ENCODE results near the gene EGFL7. TPM values are rescaled to one million over a fixed set of nuclear protein-coding genes. Genes with fewer than 3 reads are reported as not detected.

The EGFL7 gene
- total RNA-seq, 1 donor from 2014 or later = 272 TPM

DNA sequence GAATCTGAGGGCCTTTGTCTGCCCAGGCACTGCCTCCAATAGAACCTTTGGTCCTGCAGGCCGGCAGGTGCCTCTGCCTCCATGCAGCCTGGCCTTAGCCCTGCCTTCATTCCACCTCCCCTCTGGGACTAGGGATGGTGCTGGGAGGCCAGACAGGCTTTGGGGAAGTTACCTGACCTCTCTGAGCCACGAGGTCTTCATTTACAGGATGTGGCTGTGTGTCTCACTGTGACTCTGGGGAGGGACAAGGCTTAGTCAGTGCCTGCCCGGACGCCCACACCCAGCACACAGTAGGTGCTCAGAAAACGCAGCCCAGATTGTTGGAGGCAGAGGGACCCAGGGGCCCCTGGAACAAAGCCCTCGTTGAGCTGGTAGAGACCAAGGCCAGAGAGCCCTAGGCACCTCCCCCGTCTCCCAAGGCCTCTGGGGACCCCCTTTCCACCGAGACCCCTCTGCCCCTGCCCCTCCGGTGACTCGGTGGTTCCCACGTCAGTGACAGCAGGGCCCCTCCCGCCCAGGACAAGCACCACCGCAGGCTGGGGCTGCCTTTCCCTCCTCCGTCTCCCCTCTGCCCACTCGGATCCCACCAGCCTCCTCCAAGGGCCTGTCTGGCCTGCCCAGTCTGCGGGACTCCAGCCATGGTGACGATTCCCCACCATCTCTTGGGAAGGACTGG lies 46.9 kb upstream of the EGFL7 start:
- Histone ChIP-seq H3K4me3 (no peak overlapping the region), H3K4me1 (peaks cover 47% of the 10 kb centered on the region), H3K27me3 (no peaks in the 10 kb centered on the region), H3K36me3 (no peaks in the 10 kb centered on the region), H3K27ac (no peak overlapping the region), H3K9me3 (no peaks in the 10 kb centered on the region)
- no peak for DNase-seq (ENCODE audit: extremely low spot score in 2 of 2)
- TF ChIP-seq POLR2A (IDR thresholded peaks at IDR 0.05) (no peak), POLR2AphosphoS5 (IDR thresholded peaks at IDR 0.05; ENCODE audit: insufficient read depth in 1 of 2, low read depth in 1 of 2) (no peak)
- TF ChIP-seq, protein P1, sequence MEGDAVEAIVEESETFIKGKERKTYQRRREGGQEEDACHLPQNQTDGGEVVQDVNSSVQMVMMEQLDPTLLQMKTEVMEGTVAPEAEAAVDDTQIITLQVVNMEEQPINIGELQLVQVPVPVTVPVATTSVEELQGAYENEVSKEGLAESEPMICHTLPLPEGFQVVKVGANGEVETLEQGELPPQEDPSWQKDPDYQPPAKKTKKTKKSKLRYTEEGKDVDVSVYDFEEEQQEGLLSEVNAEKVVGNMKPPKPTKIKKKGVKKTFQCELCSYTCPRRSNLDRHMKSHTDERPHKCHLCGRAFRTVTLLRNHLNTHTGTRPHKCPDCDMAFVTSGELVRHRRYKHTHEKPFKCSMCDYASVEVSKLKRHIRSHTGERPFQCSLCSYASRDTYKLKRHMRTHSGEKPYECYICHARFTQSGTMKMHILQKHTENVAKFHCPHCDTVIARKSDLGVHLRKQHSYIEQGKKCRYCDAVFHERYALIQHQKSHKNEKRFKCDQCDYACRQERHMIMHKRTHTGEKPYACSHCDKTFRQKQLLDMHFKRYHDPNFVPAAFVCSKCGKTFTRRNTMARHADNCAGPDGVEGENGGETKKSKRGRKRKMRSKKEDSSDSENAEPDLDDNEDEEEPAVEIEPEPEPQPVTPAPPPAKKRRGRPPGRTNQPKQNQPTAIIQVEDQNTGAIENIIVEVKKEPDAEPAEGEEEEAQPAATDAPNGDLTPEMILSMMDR (IDR thresholded peaks at IDR 0.05) = no peak
- intact Hi-C loops (cut with DNase I) = no loop called here

DNA sequence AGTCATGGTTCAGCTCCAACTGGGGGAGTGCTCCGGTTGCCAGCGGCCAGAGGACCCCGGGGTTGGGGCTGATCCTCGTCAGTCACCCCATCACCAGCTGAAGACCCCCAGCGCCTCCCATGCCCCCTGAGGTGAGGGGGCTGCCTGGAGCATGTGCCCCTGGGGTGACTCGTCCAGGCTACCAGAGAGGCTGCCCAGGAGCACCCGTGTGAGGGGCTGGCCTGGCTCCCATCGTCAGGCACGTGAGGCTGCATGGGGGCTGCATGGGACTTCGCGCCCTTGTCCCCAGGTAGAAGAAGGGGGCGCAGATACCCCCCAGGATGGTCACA lies 46.4 kb upstream of the EGFL7 start:
- no peaks in the 10 kb centered on the region for H3K9me3 ChIP-seq
- intact Hi-C loops (cut with DNase I) = no loop called here
- no peak for DNase-seq (ENCODE audit: extremely low spot score in 2 of 2)
- no peak for TF ChIP-seq POLR2A (IDR thresholded peaks at IDR 0.05)
- no peak for TF ChIP-seq POLR2AphosphoS5 (IDR thresholded peaks at IDR 0.05; ENCODE audit: insufficient read depth in 1 of 2, low read depth in 1 of 2)
- TF ChIP-seq, protein P1 (IDR thresholded peaks at IDR 0.05) = no peak
- H3K27ac ChIP-seq = no peak overlapping the region
- H3K27me3 ChIP-seq = no peaks in the 10 kb centered on the region
- no peaks in the 10 kb centered on the region for H3K36me3 ChIP-seq
- H3K4me1 ChIP-seq = peaks cover 49% of the 10 kb centered on the region
- H3K4me3 ChIP-seq = no peak overlapping the region

DNA sequence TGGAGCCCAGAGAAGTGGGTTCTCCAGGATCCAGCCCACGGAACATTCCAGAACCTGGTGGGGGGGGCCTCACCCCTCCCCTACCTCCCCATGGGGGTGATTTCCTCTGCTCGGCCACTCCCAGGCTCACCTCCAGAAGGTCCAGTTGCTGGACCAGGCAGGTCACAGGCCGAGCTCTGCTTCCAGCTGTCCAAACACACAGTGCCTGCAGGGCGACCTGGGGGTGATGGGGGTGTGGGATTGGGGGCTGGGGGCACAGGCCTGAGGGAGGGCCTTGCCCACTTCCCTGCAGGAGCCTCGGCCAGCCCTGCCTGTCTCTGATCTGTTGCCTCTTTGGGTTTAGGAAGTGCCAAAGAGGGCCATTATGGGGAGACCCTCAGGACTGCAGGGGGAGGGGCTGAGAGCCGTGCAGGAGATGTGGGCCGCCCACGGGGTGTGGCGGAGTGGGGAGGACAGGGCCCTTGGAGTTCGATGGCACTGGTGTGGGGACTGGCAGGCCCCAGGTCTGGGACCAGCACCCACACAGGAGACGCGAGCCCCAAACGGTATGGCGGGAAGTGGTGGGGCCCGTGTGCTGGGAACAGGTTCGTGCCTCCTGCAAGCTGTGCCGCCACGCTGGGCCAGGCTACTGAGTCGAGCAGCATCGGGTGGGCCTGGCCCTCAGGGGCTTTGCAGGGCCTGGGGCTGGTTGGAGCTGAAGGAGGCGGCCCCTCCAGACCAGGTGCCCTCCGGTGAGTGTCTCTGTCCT lies 45.6 kb upstream of the EGFL7 start:
- Histone ChIP-seq H3K4me3 (no peak overlapping the region), H3K27ac (no peak overlapping the region), H3K27me3 (no peaks in the 10 kb centered on the region), H3K36me3 (no peaks in the 10 kb centered on the region), H3K9me3 (no peaks in the 10 kb centered on the region), H3K4me1 (peaks cover 58% of the 10 kb centered on the region)
- intact Hi-C loops (cut with DNase I) = no loop called here
- no peak for DNase-seq (ENCODE audit: extremely low spot score in 2 of 2)
- no peak for TF ChIP-seq POLR2AphosphoS5 (IDR thresholded peaks at IDR 0.05; ENCODE audit: insufficient read depth in 1 of 2, low read depth in 1 of 2)
- TF ChIP-seq, protein P1 (IDR thresholded peaks at IDR 0.05) = no peak
- TF ChIP-seq POLR2A (IDR thresholded peaks at IDR 0.05) = no peak

DNA sequence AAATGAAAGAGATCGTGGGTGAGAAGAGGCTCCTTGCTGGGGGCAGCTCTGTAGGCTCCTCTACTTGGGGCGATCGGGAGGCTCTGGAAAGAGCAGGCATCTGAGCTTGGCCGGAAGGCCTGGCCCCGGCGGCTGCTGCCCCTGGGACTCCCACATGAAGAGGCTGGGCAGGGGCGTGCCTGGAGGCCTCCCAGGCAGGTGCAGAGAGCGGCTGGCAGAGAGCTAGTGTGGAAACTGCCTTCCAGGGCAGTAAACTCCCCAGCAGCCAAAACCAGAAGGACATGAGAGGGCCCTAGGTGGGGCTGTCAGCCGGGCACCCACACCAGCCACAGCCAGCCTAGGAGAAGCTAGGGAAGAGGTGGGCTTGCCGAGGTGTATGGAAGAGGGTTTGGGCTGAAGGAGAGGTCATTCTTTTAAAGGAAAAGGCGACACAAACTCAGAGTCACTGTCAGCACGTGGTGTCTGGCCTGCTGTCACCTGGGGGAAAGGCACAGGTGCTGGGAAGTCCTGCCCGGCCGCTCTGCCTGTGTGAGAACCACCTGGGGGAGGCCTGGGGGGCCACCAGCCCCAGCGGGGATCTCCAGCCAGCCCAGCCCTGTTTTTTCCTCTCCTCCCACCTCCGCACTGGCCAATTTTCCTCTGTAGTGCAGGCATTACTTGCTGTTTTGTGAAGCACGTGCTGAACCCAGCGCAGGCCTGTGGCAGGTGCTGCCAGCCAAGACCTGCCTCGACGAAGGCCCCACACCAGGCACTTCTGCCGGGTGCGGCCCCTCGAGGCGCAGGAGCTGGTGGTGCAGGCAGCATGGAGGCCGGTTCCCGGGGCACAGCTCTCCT lies 44.8 kb upstream of the EGFL7 start:
- Histone ChIP-seq H3K4me3 (no peak overlapping the region), H3K4me1 (peaks cover 66% of the 10 kb centered on the region), H3K9me3 (no peaks in the 10 kb centered on the region), H3K36me3 (no peaks in the 10 kb centered on the region), H3K27ac (no peak overlapping the region), H3K27me3 (no peaks in the 10 kb centered on the region)
- no peak for DNase-seq (ENCODE audit: extremely low spot score in 2 of 2)
- intact Hi-C loops (cut with DNase I) = no loop called here
- TF ChIP-seq, protein P1 (IDR thresholded peaks at IDR 0.05) = no peak
- TF ChIP-seq POLR2AphosphoS5 (IDR thresholded peaks at IDR 0.05; ENCODE audit: insufficient read depth in 1 of 2, low read depth in 1 of 2) (no peak), POLR2A (IDR thresholded peaks at IDR 0.05) (no peak)

Data from vagina (tissue), 2 donors.